Trophoblast cell (in vitro differentiated cells and primary cell): Measurements from ENCODE around the gene TAS1R3.

ENCODE experiments used
- DNase-seq, 2 donors: peaks; one replicate each; pipeline ENCODE4 v3.0.0-alpha.2; 2016
- H2AFZ ChIP-seq: 2 replicates; pipeline ENCODE4 v1.6.1; 2013; ENCODE audit warnings: low read length, moderate library complexity, mild to moderate bottlenecking; ENCODE audit not compliant: insufficient read depth, poor library complexity
- H2AK5ac ChIP-seq: 2 replicates; pipeline ENCODE4 v1.6.1; 2013; ENCODE audit warnings: mild to moderate bottlenecking, low read length
- H2BK120ac ChIP-seq: 2 replicates; pipeline ENCODE4 v1.6.1; 2013; ENCODE audit warnings: low read length, mild to moderate bottlenecking, moderate library complexity; ENCODE audit not compliant: insufficient read depth, poor library complexity
- H2BK12ac ChIP-seq: 2 replicates; pipeline ENCODE4 v1.6.1; 2013; ENCODE audit warnings: mild to moderate bottlenecking, low read length, moderate library complexity
- H2BK5ac ChIP-seq: 2 replicates; pipeline ENCODE4 v1.6.1; 2013; ENCODE audit warnings: low read length, low read depth, moderate library complexity, mild to moderate bottlenecking; ENCODE audit not compliant: poor library complexity
- H3K14ac ChIP-seq: 2 replicates; pipeline ENCODE4 v1.6.1; 2013; ENCODE audit warnings: mild to moderate bottlenecking, low read length
- H3K18ac ChIP-seq: 2 replicates; pipeline ENCODE4 v1.6.1; 2013; ENCODE audit warnings: mild to moderate bottlenecking, low read length
- H3K23ac ChIP-seq: 2 replicates; pipeline ENCODE4 v1.6.1; 2013; ENCODE audit warnings: low read length
- H3K27ac ChIP-seq: 2 replicates; pipeline ENCODE4 v1.5.1; 2013; ENCODE audit warnings: low read depth, mild to moderate bottlenecking, inconsistent platforms, low read length, moderate library complexity
- H3K27me3 ChIP-seq: 2 replicates; pipeline ENCODE4 v1.6.1; 2013; ENCODE audit warnings: inconsistent platforms, mild to moderate bottlenecking, low read length, moderate library complexity; ENCODE audit not compliant: insufficient read depth
- H3K36me3 ChIP-seq, 2 experiments: 1 replicate in 1 of 2; 2 replicates in 1 of 2; pipeline ENCODE4 v1.6.1; 2013; ENCODE audit warnings: low read length in 2 of 2, mild to moderate bottlenecking in 2 of 2, moderate library complexity in 1 of 2; ENCODE audit not compliant: insufficient read depth in 2 of 2, control insufficient read depth in 1 of 2
- H3K4ac ChIP-seq: 2 replicates; pipeline ENCODE4 v1.6.1; 2013; ENCODE audit warnings: low read depth, mild to moderate bottlenecking, low read length, moderate library complexity
- H3K4me1 ChIP-seq, 2 experiments: 1 replicate in 1 of 2; 2 replicates in 1 of 2; pipeline ENCODE4 v1.6.1; 2013; ENCODE audit warnings: low read length in 2 of 2, mild to moderate bottlenecking in 2 of 2, moderate library complexity in 1 of 2; ENCODE audit not compliant: insufficient read depth in 2 of 2, control insufficient read depth in 1 of 2
- H3K4me2 ChIP-seq: 2 replicates; pipeline ENCODE4 v1.6.1; 2013; ENCODE audit warnings: inconsistent platforms, mild to moderate bottlenecking, low read length, moderate library complexity
- H3K4me3 ChIP-seq: 2 replicates; pipeline ENCODE4 v1.5.1; 2013; ENCODE audit warnings: mild to moderate bottlenecking, low read depth, low read length, inconsistent platforms
- H3K79me1 ChIP-seq: one replicate; pipeline ENCODE4 v1.6.1; 2013; ENCODE audit warnings: low read length
- H3K79me2 ChIP-seq: 2 replicates; pipeline ENCODE4 v1.6.1; 2013; ENCODE audit warnings: low read length, mild to moderate bottlenecking; ENCODE audit not compliant: control insufficient read depth, insufficient read depth, poor library complexity
- H3K9ac ChIP-seq: 2 replicates; pipeline ENCODE4 v1.6.1; 2013; ENCODE audit warnings: mild to moderate bottlenecking, low read length
- H3K9me3 ChIP-seq: 2 replicates; pipeline ENCODE4 v1.6.1; 2013; ENCODE audit warnings: low read depth, mild to moderate bottlenecking, control low read depth, inconsistent platforms, low read length; ENCODE audit not compliant: insufficient read depth
- H4K12ac ChIP-seq: 2 replicates; pipeline ENCODE4 v1.6.1; 2013; ENCODE audit warnings: low read depth, mild to moderate bottlenecking, low read length, moderate library complexity
- H4K8ac ChIP-seq: 2 replicates; pipeline ENCODE4 v1.6.1; 2013; ENCODE audit warnings: low read depth, mild to moderate bottlenecking, low read length, moderate library complexity
- H4K91ac ChIP-seq: one replicate; pipeline ENCODE4 v1.6.1; 2013; ENCODE audit warnings: low read depth, mild to moderate bottlenecking, low read length, moderate library complexity
- WGBS: extraction: QIAGEN DNeasy Blood & Tissue Kit; methylation state at CpG from one replicate; pipeline ENCODE4 v1.1.7; 2013; ENCODE audit warnings: missing lambda C conversion rate; ENCODE audit not compliant: insufficient read length, insufficient coverage; ENCODE audit errors: extremely low coverage; 5-methylcytosine and 5-hydroxymethylcytosine counted together

The TAS1R3 gene

DNA sequence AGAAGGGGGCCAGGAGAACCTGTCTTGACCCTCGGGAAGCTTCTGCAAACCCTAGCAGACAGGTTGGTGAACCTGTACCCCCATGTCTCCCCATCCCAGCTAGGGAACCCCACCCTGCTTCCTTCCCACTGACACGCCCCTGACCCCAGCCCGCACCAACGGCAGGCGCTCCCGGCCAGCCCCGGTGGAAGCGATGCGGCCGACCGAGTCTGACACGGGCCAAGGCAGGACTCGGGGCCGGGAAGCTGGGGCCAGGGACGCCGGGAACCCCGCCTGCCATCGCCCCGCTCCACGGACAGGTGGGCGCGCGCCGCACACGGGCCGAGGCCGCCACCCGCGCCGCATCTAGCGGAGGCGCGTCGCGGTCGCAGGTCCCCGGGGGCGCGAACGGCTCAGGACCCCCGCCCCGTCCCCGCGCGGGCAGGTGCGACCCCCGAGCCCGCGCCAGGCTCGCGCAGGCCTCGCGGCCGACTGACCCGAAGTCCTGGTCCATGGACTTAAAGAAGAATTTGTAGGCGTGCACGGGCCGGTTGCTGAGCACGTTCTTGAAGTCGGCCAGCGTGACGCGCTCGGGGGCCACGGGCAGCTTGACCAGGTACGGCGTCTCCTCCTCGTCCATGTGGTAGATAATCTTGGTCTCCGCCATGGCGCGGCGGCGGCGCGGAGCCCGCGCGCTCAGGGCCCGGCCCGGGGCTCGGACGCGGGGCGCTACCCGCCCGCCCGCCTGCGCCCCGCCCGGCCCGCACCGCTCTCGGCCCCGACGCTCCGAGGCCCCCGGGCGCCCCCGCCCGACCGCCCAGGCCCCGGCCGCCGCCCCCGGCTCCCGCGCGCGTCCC, 17.6 kb downstream of the TAS1R3 start:
- peak overlapping the region; percentile 82 for H3K4me3 ChIP-seq
- DNase-seq: peak; percentile 46 to 68
- H3K4ac ChIP-seq: peak overlapping the region; percentile 94
- H3K36me3 ChIP-seq: peaks cover 17 to 22% of the 10 kb centered on the region in 2 experiments
- no peaks in the 10 kb centered on the region for H3K9me3 ChIP-seq
- no CpG with 5 or more reads among the region's 109 CpGs for WGBS
- peak overlapping the region; percentile 69 for H2AK5ac ChIP-seq
- H3K79me1 ChIP-seq: peaks cover 14% of the 10 kb centered on the region
- H3K14ac ChIP-seq: peak overlapping the region; percentile 95
- H3K18ac ChIP-seq: peak overlapping the region; percentile 96
- no peak overlapping the region for H3K23ac ChIP-seq
- peak overlapping the region; percentile 82 for H4K12ac ChIP-seq
- peak overlapping the region; percentile 84 for H4K8ac ChIP-seq
- H3K4me2 ChIP-seq: peak overlapping the region; percentile 73
- peaks cover 23 to 45% of the 10 kb centered on the region in 2 experiments for H3K4me1 ChIP-seq
- H3K79me2 ChIP-seq: peaks cover 28% of the 10 kb centered on the region
- H2BK5ac ChIP-seq: peak overlapping the region; percentile 35
- peak overlapping the region; percentile 75 for H2AFZ ChIP-seq
- H3K27me3 ChIP-seq: no peaks in the 10 kb centered on the region
- H2BK12ac ChIP-seq: no peak overlapping the region
- H4K91ac ChIP-seq: peak overlapping the region; percentile 67
- peak overlapping the region; percentile 80 for H3K9ac ChIP-seq
- H3K27ac ChIP-seq: peak overlapping the region; percentile 23
- H2BK120ac ChIP-seq: peak overlapping the region; percentile 47

DNA sequence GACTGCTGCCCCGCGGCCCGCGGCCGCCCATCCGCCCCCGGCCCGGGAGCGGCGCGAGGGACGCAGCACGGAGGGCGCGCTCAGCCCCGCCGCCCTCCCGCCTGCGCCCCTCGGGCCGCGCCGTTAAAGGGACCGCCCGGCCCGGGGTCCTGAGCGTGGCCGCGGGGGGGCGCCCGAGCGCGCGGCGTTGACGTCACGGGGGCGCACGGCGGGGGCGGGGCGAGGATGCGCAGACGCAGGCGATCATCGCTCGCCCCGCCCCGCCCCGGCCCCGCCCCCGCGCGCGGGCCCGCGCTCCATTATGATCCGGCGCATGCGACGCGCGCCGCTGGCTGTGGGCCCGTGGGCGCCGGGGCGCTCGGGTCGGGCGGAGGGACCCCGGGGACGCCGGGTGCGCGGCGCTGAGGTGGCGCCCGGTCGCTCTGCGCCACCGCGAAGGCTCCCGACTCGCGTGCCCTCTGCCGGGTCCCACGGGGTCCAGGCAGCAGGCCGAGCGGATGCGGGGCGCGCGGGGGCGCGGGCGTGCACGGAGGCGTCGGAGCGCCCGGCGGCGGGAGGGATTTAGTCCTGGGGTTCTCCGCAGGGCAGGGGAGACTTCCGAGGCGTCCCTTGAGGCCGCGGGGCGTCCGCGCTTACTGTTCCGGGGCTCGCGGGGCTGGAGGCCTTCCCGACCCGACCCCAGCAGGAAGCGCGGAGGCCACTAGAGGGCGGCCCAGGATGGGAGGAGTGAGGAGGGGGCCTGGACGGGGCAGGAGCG, 18.4 kb downstream of the TAS1R3 start, which contains the start of gene DVL1:
DVL1 (minus strand) TSS at position 163 of the 757 bp plus-strand sequence. CDS start 353 bp downstream, outside the sequence.
- Histone ChIP-seq H3K4me2 (peak within 1 kb of the TSS; percentile 95), H2BK12ac (no peak within 1 kb of the TSS), H3K9me3 (no peaks in the 10 kb centered on the region), H3K79me1 (peaks cover 14% of the 10 kb centered on the region), H2AFZ (peak within 1 kb of the TSS; percentile 78), H3K4me1 (peaks cover 27 to 47% of the 10 kb centered on the region in 2 experiments), H3K27ac (peak within 1 kb of the TSS; percentile 94), H4K12ac (peak within 1 kb of the TSS; percentile 82), H3K27me3 (peaks cover 5% of the 10 kb centered on the region), H3K79me2 (peaks cover 28% of the 10 kb centered on the region), H2BK120ac (peak within 1 kb of the TSS; percentile 62), H3K4ac (peak within 1 kb of the TSS; percentile 94), H3K4me3 (peak within 1 kb of the TSS; percentile 91), H4K91ac (peak within 1 kb of the TSS; percentile 97), H4K8ac (peak within 1 kb of the TSS; percentile 98), H3K18ac (peak within 1 kb of the TSS; percentile 96), H3K36me3 (peaks cover 25 to 30% of the 10 kb centered on the region in 2 experiments), H3K14ac (peak within 1 kb of the TSS; percentile 96), H3K9ac (peak within 1 kb of the TSS; percentile 98), H2AK5ac (peak within 1 kb of the TSS; percentile 87), H2BK5ac (peak within 1 kb of the TSS; percentile 85), H3K23ac (no peak within 1 kb of the TSS)
- DNase-seq: peak in 1 of 2 donors; percentile 79
- WGBS: no CpG with 5 or more reads among the region's 122 CpGs

DNA sequence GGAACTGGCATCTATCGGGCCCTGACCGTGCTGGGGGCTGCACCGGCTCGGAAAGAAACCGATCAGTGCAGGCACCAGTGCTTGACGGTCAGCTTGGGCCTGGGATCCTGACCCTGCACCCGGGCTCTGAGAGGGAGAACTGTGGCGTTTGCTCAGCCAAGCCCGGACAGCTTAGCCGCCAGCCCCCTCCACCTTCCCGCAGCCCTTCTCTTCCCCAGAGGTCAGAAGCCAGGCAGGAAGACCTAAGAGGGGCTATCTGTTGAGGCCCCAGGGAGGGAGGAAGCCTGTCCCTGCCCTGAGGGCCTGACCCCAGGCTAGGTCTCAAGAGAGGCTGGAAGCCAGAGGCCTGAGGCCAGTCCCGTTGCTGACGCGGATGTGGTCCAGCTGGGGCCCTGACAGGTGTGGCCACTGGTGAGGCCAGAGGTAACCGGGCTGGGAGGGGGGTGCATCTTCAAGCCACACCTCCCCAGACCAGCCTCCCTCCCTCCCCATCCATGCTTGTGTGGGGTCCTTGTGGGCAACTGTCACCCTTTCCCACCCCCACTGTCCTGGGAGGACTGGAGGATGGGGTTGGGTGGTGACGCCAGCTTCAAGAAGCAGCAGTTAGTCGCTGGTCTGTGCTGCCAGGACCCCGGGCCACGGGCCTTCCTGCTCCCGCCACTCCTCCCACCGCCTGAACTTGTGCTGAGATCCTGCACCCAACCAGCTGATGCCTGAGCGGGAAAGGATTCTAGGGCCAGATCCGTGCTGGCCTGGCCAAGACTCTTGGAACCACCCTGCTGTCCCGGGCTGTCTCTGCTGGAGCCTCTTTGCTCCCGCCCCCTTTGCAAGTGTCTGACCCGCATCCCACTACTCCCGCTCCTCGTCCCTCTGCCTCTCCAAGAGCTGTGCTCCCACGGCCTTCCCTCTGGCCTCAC, 20.7 kb downstream of the TAS1R3 start:
- peaks cover 30 to 31% of the 10 kb centered on the region in 2 experiments for H3K36me3 ChIP-seq
- peak overlapping the region; percentile 55 for H2AK5ac ChIP-seq
- H2BK120ac ChIP-seq: no peak overlapping the region
- no peak overlapping the region for H3K23ac ChIP-seq
- peak overlapping the region; percentile 33 for H3K4me2 ChIP-seq
- no peak overlapping the region for H3K14ac ChIP-seq
- H3K9ac ChIP-seq: no peak overlapping the region
- peak overlapping the region; percentile 56 for H4K91ac ChIP-seq
- no CpG with 5 or more reads among the region's 29 CpGs for WGBS
- no peak overlapping the region for H2BK12ac ChIP-seq
- H3K4me3 ChIP-seq: peak overlapping the region; percentile 3
- peak overlapping the region; percentile 35 for H3K27ac ChIP-seq
- peak overlapping the region; percentile 61 for H3K18ac ChIP-seq
- peak; percentile 93 to 95 for DNase-seq
- peak overlapping the region; percentile 55 for H4K12ac ChIP-seq
- H3K4ac ChIP-seq: no peak overlapping the region
- peak overlapping the region; percentile 32 for H2BK5ac ChIP-seq
- H3K79me1 ChIP-seq: peaks cover 18% of the 10 kb centered on the region
- H4K8ac ChIP-seq: peak overlapping the region; percentile 67
- H3K4me1 ChIP-seq: peaks cover 31 to 43% of the 10 kb centered on the region in 2 experiments
- peaks cover 9% of the 10 kb centered on the region for H3K27me3 ChIP-seq
- no peaks in the 10 kb centered on the region for H3K9me3 ChIP-seq
- H2AFZ ChIP-seq: no peak overlapping the region
- H3K79me2 ChIP-seq: peaks cover 21% of the 10 kb centered on the region
